GM21526 (cell line): ENCODE results near the gene KRT82.

Experiments
- ATAC-seq: cut with Tn5 transposase; IDR thresholded peaks from one replicate; pipeline ENCODE4 v1.9.1; 2021; ENCODE audit warnings: moderate library complexity; ENCODE audit not compliant: unreplicated experiment, low FRiP score

KRT82 gene

DNA sequence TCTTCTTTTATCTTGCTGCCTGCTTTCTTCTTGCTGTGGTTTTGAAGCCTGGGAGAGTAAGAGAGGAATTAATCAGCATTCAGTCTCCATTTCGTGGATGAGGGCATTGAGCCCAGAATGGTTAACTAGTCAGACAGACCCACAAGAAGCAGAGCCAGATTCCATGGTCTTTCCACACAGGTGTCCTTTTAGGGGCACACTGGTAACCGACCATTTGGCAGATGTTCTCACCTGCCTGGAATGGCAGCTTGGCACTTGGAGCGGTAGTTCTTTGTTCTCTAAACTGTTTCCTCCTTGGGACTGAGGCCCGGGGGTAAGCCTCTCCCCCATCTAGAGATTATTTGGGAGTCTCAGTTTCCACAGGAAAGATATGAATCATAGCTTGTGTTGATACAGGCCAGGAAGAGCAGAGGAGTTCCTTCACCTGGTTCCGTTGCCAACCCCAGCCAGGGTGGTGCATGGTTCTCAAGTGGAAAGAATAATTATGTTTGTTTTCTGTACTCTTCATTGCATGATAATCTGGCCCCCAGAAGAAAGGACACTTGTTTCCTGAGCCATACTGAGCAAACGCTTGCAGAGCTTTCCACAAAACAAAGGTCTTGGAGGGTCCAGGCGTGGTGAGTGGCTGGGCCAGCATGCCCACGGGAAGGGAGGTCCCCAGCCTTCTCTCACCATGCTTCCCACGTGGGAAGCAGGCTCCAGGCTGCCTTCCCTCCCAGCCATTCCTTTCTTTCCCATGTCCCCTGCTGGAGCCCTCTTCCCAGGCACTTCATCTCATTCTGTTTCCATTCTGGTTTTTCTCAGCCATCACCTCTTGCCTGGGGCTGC lies 30.1 kb upstream of the KRT82 start:
- ATAC-seq, result no peak

DNA sequence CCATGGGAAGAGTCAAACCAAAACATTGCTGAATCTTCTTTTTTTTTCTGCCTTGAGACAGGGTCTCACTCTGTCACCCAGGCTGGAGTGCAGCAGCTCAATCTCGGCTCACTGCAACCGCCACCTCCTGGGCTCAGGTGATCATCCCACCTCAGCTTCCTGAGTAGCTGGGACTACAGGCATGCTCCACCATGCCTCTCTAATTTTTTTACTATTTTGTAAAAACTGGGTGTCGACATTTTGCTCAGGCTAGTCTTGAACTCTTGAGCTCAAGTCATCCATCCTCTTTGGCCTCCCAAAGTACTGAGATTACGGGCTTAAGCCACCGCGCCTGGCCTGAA lies 29.5 kb upstream of the KRT82 start:
- ATAC-seq, result no peak

DNA sequence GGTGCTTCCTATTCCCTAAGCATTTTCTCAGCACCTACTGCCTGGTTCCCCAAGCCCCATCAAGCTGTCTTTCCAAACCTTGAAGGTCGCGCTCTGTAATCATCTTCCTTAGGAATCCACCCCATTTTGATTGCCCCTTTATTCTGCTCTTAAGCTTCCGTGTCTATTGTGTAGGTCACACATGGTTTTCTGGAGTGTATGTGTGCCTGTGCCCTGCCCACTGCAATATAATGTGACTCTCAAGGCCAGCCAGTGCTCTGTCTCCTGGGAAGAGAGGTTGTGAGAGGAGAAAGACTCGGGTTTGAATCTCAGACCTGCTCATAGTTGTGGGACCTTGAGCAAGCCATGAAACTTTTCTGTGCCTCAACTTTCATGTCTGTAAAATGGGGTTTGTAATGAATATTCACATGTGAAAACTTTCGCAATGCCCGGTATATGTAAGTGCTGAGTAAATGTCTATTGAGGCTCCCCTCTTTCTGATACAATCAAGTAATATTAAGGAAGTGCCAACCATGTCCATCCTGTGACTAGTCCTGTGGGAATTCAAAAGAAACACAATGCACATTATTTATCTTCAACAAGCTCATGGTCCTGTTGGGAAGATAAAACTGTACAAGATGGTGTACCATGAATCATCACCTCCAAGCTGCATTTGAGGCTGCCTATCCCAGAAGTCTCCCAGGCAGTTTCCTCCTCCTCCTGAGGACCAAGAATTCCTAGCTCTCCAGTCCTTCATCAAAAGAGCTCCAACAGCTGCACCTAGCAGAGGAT lies 28.8 kb upstream of the KRT82 start:
- ATAC-seq, result no peak

DNA sequence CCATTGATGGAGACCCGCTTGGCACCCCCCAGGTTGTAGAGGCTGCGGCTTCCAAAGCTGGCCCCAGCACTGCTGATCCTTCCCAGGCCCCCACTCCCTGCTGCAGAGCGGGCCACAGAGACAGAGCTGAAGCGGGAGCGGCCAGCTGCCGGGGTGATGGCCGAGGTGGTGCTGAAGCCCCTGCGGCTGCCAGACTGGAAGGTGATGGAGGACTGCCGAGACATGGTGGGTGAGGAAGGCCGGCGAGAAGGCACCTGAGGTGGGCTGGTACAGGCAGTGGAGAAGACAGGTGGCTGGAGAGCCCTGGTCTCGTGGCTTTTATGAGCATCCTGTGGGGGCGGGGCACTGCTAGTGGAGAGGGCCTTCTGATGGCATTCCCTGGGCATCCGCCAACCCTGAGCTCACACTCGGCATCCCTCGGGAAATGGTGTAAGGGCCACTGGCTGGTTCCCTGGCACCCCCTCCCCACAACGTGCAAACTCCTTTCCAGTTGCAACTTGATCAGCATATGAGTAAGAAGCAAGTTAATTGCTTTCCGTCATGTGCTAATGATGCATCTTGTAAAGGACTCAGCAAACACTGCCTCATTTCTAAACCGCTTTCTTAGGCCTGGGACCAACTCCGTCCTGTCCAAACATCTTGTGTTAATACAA lies 28.1 kb upstream of the KRT82 start, which contains the start of gene KRT75:
Gene KRT75 (minus strand): TSS at position 291 of the 653 bp plus-strand sequence. CDS start 67 bp downstream, at position 224.
- no peak for ATAC-seq

DNA sequence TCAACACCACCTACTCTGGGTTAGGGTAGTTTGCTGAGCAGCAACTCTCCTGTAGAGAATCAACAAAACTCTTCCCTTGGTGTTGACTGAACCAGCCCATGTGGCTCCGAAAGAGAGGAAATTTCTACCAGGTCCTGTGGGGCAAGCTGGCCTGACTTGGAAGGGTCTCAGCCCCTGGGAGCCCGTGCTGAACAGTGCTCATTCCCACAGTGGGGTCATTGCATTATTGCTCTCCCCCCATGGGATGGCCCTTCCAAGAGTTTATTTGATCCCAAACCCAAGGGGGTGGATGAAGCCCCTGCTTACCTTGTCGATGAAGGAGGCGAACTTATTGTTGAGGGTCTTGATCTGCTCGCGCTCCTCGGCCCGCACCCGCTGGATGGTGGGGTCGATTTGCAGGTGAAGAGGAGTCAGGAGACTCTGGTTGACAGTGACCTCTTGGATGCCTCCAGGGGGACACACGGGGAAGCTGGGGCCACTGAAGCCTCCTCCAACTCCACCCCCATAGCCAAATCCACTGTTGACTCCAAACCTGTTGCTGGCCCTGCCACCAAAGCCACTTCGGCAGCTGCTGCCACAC lies 27.5 kb upstream of the KRT82 start:
- ATAC-seq, result no peak

DNA sequence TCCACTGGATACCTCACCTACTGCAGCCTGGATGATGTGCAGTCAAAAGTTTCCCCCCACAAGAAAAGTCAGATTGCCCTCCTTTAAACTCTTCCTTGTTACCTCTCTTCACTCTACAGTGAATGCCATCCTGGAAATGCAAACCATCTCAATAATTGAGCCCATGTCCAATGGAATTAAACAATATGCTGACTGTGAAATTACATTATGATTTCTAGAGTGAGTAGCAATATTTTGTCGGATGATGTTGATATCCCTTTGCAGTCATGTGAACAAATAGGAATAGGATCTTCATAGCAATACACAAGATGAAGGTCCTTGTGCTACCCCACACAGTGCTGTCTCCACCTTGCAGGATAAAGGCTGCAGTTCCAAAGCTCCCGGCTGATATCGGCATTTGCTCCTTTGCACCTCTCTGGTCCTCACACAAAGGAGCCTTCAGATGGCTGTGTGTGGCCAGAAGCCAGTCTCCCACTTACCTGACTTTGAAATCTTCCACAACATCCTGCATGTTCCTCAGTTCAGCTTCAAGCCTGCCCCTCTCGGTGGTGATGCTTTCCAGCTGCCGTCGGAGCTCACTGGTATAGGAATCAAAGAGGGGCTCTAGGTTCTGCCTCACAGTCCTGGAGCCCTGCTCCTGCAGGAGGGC lies 26.5 kb upstream of the KRT82 start:
- ATAC-seq, result no peak

DNA sequence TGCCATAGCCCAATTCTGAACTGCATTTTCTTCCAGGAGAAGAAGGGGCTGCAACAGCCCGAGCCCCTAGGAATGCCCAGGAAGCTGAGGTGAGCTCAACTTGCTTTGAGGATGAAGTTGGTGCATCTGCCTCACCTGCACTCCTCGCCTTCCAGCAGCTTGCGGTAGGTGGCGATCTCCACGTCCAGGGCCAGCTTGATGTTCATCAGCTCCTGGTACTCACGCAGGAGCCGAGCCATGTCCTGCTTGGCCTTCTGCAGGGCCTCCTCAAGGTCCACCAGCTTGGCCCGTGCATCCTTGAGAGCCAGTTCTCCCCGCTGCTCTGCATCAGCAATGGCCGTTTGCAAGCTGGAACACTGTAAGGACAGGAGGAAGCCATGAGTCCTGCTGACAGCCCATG lies 22.0 kb upstream of the KRT82 start:
- ATAC-seq, result no peak

DNA sequence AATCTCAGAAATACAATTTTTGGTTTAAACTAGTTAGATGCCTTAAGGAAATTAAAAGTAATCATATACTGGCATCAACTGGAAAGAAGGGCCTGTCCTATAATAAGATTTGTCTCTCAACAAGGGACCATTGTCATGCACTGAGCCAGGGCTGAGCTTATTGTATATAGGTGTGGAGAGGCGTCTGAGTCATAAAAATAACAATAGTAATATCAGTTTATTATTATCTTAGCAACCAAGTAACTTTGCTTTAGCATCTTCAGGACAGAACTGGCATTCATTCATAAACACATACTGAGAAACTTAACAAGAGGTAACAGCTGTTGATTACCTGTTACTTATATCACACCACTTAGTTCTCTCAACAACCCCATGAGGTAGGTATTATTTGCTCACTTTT lies 20.9 kb upstream of the KRT82 start:
- no peak for ATAC-seq

DNA sequence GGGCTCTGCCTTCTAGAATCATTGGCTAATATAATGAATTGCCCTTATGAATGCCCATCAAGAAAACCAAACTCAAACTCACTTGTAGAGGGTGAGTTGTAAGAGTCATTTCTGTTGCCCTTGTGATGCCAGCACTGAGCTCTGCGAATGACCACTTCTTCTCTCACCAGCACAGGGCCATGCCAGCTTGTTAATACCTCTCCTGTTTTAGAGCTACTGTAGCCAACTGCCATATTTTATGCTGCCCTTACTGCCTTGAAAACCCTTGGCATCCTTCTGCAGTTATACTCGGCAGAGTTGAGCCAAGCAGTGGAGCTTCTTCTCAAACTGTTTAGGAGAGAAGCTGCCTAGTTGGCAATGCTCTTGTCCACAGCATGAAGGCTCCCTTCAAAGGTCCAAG lies 19.9 kb upstream of the KRT82 start:
- ATAC-seq, result no peak

DNA sequence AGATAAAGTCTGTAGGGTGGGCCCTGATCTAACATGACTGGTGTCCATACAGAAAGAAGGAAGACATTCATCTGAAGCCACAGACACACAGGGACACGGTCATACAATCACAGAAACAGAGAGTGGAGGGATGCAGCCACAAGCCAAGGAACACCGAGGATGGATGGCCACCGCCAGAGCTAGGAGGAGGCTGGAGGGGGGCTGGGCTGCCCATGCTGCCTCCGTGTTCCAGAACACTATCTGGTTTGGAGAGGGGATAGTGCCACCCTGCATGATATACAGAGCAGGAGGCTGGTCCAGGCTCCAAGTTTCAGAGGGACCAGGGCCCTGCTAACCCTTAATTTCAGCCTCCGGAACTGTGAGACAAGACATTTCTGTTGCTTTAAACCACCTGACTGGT lies 19.3 kb upstream of the KRT82 start:
- no peak for ATAC-seq

DNA sequence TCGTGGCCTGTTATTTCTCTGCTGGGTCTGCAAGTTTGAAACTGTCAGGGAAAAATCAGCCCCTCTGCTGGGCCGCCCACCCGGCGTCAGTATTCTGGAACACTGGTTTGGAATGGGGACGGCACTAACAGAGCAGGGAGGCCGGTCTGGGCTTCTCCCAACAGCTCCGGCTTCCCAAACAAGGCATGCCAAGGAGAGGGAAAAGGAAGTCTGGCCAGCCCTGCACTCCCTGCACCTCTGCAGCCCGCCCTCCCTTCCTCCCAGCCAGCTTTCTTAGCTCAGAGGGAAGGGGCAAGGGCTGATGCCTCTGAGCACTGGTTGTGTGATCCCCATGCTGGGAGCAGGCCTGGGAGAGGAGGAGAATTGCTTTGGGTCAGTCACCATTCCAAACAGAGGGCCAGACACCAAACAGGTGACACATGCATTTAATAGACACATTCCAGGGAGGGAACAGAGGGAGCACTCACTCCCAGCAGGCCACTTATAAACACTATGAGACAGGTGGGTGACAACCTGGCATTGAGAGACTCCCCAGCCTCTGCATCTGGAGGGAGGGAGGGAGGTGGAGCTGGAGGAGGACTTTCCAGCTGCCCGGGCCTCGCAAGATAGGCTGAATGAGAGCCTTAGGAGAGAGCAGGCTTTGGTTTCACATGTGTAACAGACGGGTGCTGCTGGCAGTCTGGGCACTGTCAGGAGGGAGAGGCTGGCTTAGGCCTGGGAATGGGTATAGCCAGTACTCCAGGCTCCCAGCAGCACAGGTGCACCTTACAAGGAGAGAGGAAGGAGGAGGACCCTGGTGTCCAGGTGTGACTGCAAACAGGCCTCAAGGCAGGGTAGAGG lies 17.7 kb upstream of the KRT82 start:
- ATAC-seq, result no peak

DNA sequence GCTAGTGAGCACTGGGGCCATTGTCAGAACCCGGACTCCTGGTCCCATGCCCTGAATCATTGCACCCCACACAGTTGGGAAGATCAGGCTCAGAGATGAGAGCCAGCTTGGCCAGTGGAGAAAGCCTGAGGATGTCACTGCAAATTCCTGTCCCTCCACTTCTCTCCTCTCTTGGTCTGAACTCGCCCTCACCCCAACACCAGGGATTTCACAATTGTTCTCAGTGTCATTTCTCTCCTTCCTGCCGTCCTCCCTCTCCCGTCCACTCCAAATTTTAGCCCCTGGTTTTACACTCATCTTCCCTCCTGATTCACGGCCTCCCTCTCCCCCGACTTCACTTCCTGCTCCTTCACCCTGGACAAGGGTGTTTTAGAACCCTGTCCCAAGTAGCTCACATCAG lies 16.9 kb upstream of the KRT82 start:
- no peak for ATAC-seq

DNA sequence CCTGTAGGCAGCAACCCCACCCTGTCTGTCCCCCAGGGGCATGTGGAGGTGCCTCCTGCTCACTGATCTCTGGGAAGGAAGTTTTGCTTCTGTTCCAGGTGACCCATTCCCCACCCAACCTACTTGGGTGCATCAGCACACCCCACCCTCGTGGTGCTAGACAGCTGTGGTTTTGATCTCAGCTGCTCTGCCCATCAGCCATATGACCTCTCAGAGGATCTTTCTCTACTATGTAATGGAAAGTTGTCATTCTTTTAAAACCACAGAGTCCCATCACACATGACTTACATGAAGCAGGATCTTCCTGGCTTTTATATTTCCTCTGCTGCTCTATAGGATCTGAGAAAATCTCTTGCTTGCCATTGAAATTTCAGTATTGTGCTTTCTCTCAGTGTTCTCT lies 13.5 kb upstream of the KRT82 start:
- no peak for ATAC-seq

DNA sequence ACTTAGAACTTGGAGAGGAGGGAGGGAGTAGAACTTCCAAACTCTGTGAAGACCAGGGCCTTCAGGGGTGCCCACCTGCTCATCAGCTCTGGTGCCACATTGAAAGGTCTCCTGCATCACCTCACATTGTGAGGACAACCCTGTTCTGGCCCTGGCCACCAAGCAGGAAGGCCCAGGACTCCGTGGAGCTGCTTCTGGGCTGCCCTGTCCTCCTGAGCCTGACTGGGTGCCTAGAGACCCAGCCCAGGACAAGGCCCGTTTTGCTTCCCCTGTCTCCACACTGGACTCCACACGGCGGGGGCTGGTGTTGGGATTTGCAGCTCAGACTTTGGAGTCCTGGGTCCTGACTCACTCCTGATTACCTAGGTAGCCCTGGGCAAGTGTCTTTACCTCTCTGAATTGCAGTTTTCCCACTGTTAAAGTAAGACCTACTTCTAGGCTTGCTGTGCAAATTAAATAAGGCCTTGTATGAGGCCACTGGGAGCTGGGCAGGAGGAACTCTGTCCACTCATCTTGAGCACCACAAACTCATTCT lies 12.5 kb upstream of the KRT82 start:
- no peak for ATAC-seq

DNA sequence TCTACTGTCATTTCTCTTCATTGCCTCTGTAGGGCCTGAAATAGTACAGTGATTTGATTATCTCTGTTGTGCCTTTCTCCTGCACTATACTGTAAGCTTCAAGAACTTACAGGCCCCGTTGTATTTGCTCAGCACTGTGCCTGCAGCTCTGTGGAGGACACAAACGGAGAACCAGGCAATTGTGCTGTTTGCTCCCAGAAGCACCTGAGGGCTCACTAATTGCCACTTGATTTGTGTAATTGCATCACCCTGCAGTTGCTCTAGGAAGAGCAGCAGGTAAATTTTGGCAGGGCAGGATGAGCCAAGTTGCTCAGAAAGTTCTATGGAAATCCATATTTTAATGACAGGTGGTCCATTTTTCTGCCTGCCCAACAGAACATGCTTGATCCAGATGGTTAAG lies 11.6 kb upstream of the KRT82 start:
- ATAC-seq, result no peak

DNA sequence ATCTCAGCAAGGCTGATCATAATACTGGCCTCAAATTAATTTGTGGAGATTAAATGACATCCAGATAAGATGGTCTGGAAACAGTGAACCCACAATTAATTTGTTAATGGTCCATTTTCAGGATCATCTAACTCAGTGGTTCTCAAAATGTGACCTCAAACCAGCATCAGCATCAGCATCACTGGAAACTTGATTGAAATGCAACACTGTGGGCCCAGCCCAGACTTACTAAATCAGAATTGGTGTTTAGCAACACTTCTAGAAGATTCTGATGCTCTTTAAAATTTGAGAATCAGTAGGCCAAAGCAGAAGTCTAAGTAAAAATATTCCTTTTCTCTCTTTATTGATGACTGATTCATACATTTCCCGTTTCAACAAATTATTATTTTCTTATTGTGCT lies 10.7 kb upstream of the KRT82 start:
- no peak for ATAC-seq

DNA sequence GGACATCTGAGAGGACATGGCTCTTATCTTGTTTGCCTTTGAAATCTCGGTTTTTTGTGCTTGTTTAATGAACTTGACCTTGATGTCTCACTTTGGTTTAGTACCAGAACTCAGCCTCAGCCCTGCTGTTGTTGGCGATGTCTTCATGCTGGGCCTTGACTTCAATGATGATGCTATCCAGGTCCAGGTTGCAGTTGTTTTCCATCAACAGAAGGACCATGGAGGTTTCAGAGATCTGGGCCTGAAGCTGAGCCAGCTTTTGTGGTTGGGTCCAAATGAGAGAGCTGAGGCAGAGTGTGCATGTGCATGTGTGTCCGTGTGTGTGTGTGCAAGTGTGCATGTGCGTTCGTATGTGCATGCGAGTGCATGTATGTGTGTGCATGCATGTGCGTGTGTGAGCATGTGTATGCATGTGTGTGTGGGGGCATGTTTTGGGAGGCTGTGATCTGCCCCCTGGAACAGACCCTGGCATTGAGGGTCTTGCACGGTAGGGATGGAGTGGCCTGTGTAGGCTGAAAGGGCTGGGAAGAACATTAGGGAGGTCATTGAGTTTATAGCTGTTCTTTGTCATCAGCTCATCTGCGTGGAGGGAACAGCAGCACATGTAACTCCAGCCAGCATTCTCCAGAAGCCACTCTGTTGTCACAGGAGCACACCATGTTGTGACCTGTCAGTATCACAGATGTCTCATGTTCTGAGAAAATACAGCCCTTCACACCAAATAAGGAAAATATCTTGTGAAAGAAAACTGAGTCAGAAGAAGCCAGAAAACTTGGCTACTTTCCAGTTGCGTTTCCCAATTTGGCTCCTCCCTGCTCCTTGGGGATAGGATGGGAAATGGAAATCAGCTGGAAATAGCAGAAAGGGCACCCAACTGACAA lies 10.0 kb upstream of the KRT82 start:
- no peak for ATAC-seq

DNA sequence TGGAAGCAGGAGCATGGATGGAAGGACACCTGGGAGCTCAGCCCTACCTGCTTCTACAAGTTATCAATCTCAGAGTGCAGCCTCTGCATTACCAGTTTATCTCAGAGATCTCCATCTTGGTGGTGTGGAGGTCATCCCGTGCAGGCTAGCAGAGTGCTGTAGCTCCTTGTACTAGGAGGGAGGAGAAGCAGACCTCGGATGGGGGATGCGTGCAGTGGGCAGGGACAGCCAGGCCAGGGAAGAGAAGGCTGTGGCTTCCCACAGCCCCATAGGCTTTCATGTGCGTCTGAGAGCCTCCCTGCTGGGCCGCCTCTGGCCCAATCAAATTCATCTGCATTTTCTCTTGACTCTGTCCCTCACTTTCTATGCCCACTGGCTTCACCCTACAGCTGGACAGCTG lies 8.8 kb upstream of the KRT82 start:
- ATAC-seq, result no peak
